HG02885 (cell line): ENCODE data around the gene KCNIP4.

ENCODE experiments used
- ATAC-seq: cut with Tn5 transposase; IDR thresholded peaks from one replicate; pipeline ENCODE4 v1.9.1; 2021; ENCODE audit warnings: mild to moderate bottlenecking; ENCODE audit not compliant: unreplicated experiment, poor library complexity

The KCNIP4 gene

DNA sequence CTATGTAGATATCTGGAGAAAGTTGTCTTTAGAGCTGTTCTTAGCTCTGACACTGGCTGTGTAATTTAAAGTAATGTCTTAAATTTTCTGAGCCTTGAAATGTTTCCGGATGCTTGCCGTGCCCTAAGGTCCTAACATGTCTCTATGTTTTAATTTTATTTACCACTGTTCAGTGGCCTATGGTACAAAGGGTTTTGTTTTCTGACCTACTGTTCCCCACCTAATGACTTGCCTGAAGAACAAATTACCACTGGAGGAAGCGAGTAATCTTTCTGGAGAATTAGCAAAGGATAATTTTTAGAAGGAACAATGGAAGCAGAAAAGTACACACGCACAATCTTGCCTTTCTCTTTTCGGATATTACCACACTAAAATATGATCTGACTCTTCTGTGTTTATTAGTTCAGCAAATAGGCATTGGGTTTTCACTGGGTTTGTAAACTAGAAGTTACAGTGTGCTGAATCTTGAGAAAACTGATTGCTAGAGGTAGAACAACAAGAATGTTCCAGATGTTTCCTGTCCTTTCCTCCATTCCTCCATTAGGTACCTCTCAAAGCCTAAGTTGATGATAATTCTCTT is 812.4 kb downstream of the KCNIP4 start:
- ATAC-seq, result no peak

DNA sequence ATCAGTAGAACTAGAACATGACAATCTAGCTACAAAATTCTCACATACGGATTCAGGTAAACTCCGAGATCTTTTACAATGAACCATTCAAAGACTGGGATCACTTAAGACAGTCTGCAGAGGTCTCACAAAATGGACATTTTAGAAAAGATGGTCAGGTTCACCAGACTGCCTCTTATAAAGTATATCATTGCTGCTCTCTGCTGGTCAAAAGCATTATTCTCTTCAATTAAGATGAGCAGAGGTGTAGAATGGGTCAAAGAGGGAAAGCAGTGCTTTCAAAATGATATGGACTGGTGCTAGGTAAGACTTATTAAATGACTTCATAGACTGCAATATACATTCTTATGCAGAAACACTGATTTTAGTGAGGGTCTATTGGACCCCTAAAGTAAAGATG is 813.6 kb downstream of the KCNIP4 start:
- no peak for ATAC-seq

DNA sequence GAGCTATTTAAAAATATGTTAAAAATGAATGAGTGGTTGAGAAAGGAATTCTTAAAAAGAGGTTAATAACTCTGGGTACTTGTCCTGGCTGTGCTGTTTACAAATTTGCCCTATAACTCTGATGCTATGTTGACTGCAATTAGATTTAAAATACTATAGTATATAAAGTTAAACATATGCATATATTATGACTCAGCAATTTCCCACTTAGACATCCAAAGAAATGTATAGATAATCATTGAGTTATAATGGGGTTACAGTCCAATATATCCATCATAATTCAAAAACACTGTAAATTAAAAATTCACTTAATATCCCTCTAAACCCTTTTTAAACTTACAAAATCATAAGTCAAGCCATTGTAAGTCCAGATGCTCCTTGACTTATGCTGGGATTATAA is 818.0 kb downstream of the KCNIP4 start:
- ATAC-seq, result no peak

DNA sequence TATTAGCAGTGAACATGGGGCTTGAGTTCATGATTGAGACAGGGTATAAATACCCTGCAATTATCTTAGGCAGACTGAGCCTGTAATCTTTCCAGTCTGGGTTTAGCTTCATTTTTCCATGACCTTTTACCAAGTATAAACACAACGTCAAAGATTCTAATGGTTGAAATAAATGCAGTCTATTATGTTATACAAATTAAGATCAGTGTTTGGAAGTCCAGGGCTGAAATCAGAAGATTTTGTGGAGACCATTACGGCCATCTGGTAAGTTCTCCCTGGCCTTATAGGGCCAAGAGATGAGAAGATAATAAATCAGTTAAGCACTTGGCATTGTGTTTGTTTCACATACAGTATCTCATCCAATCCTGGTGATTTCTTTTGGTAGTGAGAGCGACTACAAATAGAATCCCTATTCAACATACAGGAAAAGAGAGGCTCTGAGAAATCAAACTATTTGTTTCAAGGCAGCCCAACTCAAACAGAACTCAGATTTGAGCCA is 822.5 kb downstream of the KCNIP4 start:
- no peak for ATAC-seq

DNA sequence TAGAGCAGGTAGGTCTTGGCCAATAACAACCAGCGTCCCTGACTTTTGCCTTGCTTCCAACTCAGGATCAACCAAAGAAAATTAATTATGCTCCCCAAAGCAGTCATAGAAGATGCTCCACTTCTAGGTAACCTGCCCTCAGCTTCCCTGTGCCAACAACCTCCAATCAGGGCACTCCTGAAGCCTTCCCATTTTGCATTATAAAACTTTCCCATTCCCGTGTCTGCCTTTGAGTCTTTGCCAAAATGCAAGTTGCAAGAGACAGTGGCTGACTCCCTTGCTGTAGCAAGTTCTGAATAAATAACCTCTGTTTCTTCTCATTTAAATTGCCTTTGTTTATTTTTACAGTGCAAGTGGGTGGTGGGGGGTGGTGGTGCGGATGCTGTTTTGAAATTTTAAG is 830.3 kb downstream of the KCNIP4 start:
- ATAC-seq, result no peak

DNA sequence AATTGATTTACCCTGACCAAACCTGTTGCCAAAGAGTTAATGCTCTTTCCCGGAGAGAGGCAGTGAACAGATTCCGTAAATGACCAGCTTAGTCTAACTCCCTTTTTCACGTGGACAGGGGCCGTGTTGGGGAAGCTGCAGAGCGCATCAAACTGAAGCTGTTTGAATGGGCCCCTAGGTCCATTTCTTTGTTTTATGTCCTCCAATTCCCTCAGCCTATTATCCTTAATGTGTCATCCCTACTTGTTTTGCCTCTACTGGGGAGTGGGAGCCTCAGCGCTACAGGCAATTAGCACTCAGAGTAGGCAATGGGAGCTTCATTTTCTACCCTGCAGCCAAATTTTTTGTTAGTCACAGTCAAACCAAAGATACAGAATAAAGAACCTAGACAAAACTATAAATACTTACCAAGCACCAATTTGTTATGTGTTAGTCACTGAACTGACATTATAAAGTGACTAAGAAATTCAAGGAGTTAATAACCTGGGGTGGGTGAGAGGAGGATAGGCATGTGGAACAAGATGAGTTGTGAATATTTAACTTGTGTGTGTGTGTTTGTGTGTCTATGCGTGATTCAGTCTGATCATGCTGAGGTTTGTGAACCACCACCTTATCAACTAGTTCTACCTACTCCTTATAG is 830.9 kb downstream of the KCNIP4 start:
- no peak for ATAC-seq

DNA sequence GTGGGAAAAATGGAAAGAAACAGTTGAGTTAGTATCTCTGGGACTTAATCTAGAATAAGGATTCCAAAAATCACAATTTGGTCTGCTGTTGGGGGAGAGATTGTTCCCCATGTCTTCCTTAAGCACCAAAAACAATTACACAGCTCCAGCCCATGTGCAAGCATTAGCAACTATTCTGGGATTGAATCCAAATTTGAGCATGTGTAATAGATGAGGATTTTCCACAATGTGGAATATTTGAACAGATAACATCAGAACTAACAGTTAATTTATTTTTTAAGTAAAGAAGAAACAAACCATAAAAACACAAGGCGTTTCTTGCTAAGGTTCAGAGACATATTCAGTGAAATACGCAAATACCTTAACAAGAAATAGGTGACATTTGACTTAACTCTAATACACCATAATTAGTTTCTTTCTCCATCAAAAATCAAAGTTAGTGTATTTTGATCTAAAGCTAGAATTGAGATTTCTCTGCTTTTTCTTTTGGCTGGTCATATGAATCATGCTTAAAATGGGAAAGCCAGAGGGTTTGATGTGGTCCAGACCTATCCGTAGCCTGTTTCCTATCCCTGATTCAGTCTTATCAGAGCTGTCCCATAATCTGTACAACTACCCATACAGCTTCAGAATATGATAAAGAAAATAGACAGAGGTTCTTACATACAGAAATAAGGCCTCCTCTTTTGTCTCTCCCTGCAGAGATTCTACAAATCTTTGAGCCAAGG is 834.9 kb downstream of the KCNIP4 start:
- ATAC-seq, result no peak

DNA sequence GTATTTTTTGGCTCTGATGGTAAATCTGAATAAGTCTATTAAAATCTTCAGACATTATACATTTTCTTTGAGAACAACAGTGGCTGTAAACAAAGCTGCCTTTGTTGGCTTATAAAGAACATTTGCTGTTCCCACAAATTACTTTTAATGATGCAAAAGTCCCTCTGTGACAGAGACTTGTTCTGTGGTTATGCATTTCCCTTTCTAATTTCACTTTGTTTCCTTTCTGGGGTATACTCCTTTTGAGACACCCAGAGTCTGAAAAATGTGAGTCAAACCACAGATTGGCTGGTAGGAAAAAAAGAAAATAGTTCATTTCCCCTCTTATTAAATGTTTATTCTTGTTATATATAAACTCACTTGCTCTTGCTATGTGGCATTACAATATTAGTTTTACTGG is 845.9 kb downstream of the KCNIP4 start:
- ATAC-seq, result no peak

DNA sequence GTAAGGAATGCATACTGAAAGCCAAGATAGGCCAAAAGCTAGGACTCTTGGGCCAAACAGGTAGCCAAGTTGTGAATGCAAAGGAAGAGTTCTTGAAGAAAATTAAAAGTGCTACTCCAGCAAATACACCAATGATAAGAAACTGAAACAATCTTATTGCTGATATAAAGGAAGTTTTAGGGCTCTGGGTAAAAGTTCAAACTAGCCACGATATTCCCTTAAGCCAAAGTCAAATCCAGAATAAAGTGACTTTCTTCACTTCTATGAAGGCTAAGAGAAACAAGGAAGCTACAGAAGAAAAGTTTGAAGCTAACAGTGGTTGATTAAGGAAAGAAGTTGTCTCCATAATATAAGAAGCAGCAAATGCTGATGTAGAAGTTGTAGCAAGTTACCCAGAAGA is 850.7 kb downstream of the KCNIP4 start:
- ATAC-seq, result no peak

DNA sequence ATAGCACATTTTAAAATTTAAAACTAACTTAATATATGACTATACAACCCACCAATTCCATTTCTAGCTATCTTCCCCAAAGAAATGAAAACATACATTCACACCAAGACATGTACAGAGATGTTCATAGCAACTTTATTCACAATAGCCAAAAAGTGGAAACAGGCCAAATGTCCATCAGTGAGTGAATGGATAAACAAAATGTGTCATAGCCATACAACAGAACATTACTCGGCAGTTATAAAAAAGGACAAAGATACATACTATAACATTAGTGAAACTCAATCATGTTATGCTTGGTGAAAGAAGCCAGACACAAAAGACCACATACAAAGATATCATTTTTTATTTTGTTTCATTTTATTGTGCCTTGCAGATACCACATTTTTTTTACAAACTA is 851.5 kb downstream of the KCNIP4 start:
- no peak for ATAC-seq

DNA sequence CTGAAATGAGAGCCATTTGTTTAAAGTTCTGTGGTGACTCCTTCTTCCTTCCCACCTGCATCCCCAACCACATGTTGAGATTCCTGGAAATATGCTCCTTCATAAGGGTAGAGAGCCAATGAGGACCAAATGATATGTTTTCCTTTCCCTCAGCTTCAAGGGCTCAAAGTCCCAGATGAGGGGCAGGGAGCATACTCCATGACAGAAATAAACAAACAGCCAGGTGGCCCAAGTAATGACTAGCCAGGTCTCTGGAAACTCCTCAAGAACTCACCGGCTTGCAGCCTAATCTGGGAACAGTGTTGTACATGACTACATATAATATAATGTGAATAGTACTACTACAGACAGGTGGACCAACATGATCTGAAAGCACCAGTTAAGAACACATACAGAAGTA is 856.0 kb downstream of the KCNIP4 start:
- no peak for ATAC-seq

DNA sequence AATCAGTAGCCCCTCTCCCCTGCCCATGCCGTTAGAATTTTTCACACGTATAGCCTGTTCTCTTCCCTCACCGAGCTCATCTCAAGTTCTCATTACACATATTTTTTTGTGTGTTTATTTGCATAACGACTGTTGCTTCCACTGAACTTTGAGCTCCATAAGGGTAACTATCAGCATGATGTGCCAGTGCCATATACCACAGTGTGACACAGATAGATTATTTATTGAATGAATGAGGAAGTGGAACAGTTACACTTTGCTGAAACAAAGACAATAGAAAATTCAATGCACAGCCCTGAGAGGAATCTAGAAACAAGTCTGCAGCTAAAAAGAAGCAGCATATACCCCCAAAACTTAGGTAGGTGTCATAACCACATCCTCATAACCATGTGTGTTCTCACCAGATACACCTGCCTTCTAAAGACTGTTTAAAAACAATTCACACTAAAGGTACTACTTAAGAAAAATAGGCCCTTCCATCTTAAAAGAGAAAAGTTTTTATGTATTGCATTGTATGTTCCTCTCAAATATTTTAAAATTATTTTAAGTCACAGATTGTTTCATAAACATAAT is 858.4 kb downstream of the KCNIP4 start:
- no peak for ATAC-seq

DNA sequence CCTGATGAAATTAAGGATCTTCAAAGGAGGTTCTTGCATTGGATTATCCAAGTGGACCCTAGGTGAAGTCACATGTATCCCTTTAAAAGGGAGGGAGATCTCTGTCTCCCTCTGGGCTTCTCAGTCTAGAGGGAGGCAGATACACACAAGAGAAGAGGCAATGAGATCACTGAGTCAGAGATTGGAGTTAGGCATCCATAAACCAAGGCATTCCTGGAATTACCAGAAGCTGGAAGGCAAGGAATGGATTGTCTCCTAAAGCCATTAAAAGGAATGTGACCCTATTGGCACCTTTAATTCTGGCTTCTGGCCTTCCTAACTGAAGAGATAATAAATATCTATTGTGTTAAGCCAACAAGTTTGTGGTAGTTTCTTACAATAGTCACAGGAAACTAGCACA is 865.2 kb downstream of the KCNIP4 start:
- ATAC-seq, result no peak

DNA sequence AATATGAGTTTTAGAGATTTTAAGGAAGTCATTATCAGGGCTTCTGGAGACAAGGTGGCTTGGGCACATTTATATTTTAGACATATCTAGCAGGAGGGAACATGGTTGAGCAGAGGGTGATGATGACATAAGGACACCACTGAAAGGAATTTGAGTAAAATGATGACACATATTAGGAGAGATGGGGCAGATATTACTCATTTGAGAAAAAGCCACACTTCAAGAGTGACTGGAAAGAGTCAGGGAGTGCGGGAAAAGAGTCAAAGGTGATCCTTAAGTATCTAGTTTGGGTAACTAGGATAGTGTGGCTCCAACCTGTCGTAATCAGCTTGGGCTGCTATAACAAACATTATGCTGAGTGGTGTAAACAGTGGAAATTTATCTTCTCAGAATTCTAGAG is 870.6 kb downstream of the KCNIP4 start:
- no peak for ATAC-seq

DNA sequence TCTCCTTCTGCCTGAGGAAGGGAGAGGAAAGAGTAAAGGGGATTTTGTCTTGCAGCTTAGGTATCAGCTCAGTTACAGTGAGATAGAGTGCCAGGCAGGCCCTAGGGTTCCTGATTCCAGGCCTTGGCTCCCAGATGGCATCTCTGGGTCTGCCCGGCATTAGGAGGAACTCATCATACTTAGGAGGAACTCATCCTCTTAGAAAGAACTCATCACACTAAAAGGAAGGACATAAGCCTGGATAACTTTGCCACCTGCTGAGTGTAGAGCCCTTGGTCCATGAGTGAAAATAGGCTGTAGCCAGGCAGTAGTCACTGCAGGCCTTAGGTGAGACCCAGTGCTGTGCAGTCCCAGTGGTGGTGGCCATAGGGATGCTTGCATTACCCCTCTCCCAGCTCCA is 881.2 kb downstream of the KCNIP4 start:
- ATAC-seq, result no peak

DNA sequence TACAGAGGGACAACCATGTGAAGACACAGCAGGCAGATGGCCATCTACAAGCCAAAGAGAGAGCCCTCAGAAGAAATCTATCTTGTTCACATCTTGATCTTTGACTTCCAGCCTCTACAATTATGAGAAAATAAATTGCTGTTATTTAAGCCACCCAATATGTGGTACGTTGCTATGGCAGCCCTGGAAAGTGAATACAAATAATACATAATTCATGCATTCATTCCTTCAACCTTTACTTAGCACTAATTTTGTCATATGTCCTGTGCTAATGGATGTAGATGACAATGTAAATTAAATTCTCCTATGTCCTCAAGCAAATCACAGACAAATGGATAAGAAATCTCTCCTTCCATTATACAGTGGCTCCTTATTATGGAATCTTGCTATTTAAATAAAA is 886.7 kb downstream of the KCNIP4 start:
- ATAC-seq, result no peak

DNA sequence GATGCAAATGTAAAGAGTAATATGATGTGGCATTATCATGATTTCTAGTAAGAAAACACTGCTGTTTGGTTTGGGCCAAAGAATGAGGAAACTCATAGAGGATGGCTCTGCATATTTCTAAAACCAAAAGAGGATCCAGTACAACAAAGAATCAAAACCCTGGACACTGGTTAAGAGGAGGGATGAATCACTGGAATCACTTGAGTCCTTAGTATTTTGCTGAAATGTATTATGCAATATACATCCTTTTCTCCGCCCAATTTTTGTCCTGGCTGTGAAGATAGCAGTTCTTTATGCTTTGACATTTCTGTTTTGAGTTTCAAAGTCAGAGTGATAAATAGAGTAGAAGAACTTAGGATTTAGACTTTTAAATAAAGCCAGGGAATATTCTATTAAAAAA is 902.4 kb downstream of the KCNIP4 start:
- no peak for ATAC-seq

DNA sequence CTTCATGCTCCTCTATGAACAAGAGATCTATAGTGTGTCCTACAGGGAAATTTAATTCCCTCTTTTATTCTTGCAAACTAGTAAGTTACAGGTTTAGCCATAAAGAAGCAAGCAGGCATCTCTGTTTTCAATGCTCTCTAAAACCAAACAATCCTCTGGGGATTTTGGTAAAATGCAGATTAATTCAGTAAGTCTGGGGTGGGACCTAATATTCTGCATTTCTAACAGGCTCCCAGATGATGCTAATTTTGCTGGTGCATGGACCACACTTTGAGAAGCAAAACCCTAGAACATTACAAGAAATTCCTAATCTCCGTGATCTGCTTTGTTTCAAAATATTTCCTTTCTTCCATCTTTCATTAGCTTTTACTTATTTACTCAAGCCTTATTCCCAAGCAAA is 903.5 kb downstream of the KCNIP4 start:
- ATAC-seq, result no peak

DNA sequence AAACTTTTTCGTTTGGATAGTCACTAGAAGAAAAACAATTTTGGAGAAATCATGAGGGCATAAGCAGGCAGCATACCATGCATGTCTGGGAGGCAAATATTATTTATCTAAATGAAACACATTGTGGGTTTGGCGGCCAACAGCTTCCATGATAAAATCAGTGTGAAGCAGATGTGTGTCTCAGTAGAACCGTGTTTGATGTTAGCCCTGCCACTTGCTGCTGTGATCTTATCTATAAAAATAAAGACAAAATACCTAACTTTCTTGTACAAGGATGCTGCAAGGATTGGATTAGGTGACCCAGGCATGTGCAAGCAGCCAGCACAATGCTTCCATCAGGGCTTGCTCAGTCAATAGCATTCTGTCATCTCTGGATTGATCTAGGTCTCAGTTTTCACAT is 906.9 kb downstream of the KCNIP4 start:
- ATAC-seq, result no peak

DNA sequence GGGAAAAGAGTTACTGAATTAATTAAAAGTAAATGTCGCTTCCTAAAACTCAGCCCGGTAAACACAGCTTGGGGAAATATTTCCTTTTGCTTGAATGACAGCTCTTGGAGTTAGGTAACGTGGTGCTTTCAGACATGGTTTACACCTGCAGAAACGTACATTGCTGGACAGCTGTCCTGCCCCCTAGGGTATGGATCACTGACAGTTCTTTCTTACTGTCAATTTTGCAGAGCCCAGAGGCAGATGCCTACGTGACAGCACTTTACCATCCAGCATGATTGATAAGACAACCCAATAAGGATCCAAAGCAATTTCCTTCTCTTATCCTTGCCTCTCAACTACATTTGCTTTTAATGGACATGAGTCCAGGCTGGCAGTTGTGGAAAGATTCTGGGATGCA is 913.8 kb downstream of the KCNIP4 start:
- ATAC-seq, result no peak

DNA sequence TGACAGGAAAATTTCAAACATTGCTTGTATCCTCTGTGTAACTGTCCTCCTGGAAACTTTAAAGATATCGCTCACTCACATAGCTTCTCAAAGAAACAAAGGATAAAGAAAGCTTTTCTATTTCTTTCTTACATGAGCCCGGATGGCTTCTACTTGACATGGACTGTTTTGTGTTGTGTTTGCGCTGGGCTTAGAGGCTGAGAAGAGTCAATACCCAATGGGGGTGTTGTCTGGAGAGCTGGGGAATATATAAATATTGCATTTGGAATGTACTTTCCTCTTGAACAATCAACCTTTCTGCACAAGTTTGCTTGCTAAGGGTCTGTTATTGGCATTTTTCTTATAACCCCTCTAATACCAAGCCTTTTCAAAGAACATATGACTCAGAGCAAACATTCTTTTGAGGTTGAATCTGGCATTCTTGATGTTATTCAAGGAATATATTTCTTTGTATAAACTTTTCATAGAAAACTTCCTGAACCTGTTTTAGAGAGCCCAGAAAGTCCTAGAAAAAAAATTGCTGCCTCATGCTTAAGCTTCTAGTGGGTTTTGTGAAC is 916.4 kb downstream of the KCNIP4 start:
- ATAC-seq, result no peak
